HG03280 (cell line): Measurements from ENCODE around the gene PRDM1.
A peak's percentile ranks its signal among the peaks of the same experiment; 100 is the strongest.

Experiments
- ATAC-seq: cut with Tn5 transposase; IDR thresholded peaks from one replicate; pipeline ENCODE4 v1.9.1; 2021; ENCODE audit warnings: mild to moderate bottlenecking, moderate library complexity; ENCODE audit not compliant: unreplicated experiment

The PRDM1 gene

GRCh38 chr6:106094964-106095335 is 8.8 kb downstream of the PRDM1 start:
- ATAC-seq: no peak

GRCh38 chr6:106097411-106098231 is 11.5 kb downstream of the PRDM1 start:
- peak; percentile 37 for ATAC-seq

- peak; percentile 42 for ATAC-seq
These were observed 12.5 kb downstream of the PRDM1 start for GRCh38 chr6:106098383-106099234.

GRCh38 chr6:106099235-106099537 is 13.1 kb downstream of the PRDM1 start:
- ATAC-seq: no peak

GRCh38 chr6:106100755-106101154 is 14.6 kb downstream of the PRDM1 start:
- ATAC-seq: no peak

GRCh38 chr6:106101466-106101865 is 15.3 kb downstream of the PRDM1 start:
- ATAC-seq: no peak

- peak; percentile 61 for ATAC-seq
These were observed 15.9 kb downstream of the PRDM1 start for GRCh38 chr6:106102034-106102433.

GRCh38 chr6:106102967-106103727 is 17.0 kb downstream of the PRDM1 start:
- no peak for ATAC-seq

GRCh38 chr6:106103728-106104109 is 17.6 kb downstream of the PRDM1 start:
- ATAC-seq: no peak

GRCh38 chr6:106104476-106104875 is 18.3 kb downstream of the PRDM1 start:
- ATAC-seq: no peak

- ATAC-seq: no peak
These were observed 18.8 kb downstream of the PRDM1 start for GRCh38 chr6:106104941-106105340.

- ATAC-seq: no peak
These were observed 19.4 kb downstream of the PRDM1 start for GRCh38 chr6:106105493-106105892.

- no peak for ATAC-seq
These were observed 20.3 kb downstream of the PRDM1 start for GRCh38 chr6:106106276-106107042.

- ATAC-seq: no peak
These were observed 21.0 kb downstream of the PRDM1 start for GRCh38 chr6:106107043-106107613.

- no peak for ATAC-seq
These were observed 22.0 kb downstream of the PRDM1 start for GRCh38 chr6:106108129-106108528.

- ATAC-seq: no peak
These were observed 22.9 kb downstream of the PRDM1 start for GRCh38 chr6:106109029-106109428.

- no peak for ATAC-seq
These were observed 24.2 kb downstream of the PRDM1 start for GRCh38 chr6:106110164-106110826.

- ATAC-seq: no peak
These were observed 26.3 kb downstream of the PRDM1 start for GRCh38 chr6:106112433-106112832.

- no peak for ATAC-seq
These were observed 27.3 kb downstream of the PRDM1 start for GRCh38 chr6:106113256-106113959.
